IMR-90 (cell line): ENCODE data around the gene ZBTB47. TPM values are rescaled to one million over a fixed set of nuclear protein-coding genes. Genes with fewer than 3 reads are reported as not detected.

ENCODE experiments used
- ATAC-seq: fragments of 200-7000 bp; cut with Tn5 transposase; 2 replicates; pipeline ENCODE4 v1.9.1; 2020; ENCODE audit warnings: low read depth, mild to moderate bottlenecking, moderate library complexity
- Bru-seq: library from RNA; stranded (reverse); fragments of 400-500 nt; gene quantifications from one replicate; lab custom pipeline; 2021; lab: Mats Ljungman, UMichigan
- BruChase-seq, 2 experiments: library from RNA; stranded (reverse); fragments of 400-500 nt; gene quantifications; one replicate each; lab custom pipeline; 2021; lab: Mats Ljungman, UMichigan
- BruUV-seq: library from RNA; stranded (reverse); fragments of 400-500 nt; replicated peaks from 2 replicates; lab custom pipeline; 2021; lab: Mats Ljungman, UMichigan
- CTCF ChIA-PET: fragments of 300-600 bp; formaldehyde crosslinking; extraction: SDS; loops from one replicate; lab custom pipeline; 2021; ENCODE audit warnings: antibody characterized with exemption; lab: Yijun Ruan, JAX
- POLR2A ChIA-PET: fragments of 300-600 bp; sonication (Branson Sonifier 250); formaldehyde crosslinking; loops from one replicate; lab custom pipeline; 2022; ENCODE audit warnings: antibody characterized with exemption; ENCODE audit not compliant: unreplicated experiment; lab: Charles Lee
- DNase-seq: peaks from one replicate; pipeline ENCODE4 v3.0.0; 2013
- H2AFZ ChIP-seq: replicated peaks from 2 replicates; pipeline ENCODE3; 2013; ENCODE audit warnings: low read length, mild to moderate bottlenecking; ENCODE audit not compliant: poor library complexity
- H2AK5ac ChIP-seq: 2 replicates; pipeline ENCODE4 v1.6.1; 2013; ENCODE audit warnings: low read depth, low read length, inconsistent platforms
- H2AK9ac ChIP-seq: replicated peaks from 2 replicates; pipeline ENCODE3; 2013; ENCODE audit warnings: mild to moderate bottlenecking, low read depth, low read length, moderate library complexity; ENCODE audit not compliant: poor library complexity
- H2BK120ac ChIP-seq: 2 replicates; pipeline ENCODE4 v1.6.1; 2013; ENCODE audit warnings: low read depth, low read length, inconsistent platforms
- H2BK15ac ChIP-seq: 3 replicates; pipeline ENCODE4 v1.6.1; 2013; ENCODE audit warnings: low read depth, low read length, inconsistent platforms
- H2BK20ac ChIP-seq: 2 replicates; pipeline ENCODE4 v1.6.1; 2013; ENCODE audit warnings: low read depth, mild to moderate bottlenecking, inconsistent platforms, low read length, moderate library complexity
- H2BK5ac ChIP-seq: 2 replicates; pipeline ENCODE4 v1.6.1; 2013; ENCODE audit warnings: mild to moderate bottlenecking, low read depth, low read length, inconsistent platforms; ENCODE audit not compliant: poor library complexity, severe bottlenecking
- H3K14ac ChIP-seq: replicated peaks from 2 replicates; pipeline ENCODE4 v1.6.1; 2013; ENCODE audit warnings: low read depth, low read length, inconsistent platforms
- H3K18ac ChIP-seq: 2 replicates; pipeline ENCODE4 v1.6.1; 2013; ENCODE audit warnings: low read depth, low read length, control low read depth
- H3K23ac ChIP-seq: 2 replicates; pipeline ENCODE4 v1.6.1; 2013; ENCODE audit warnings: low read depth, low read length, inconsistent platforms
- H3K27ac ChIP-seq: 2 replicates; pipeline ENCODE4 v1.5.1; 2013; ENCODE audit warnings: mild to moderate bottlenecking, control low read depth, low read length; ENCODE audit not compliant: insufficient read depth
- H3K27me3 ChIP-seq: 2 replicates; pipeline ENCODE4 v1.6.1; 2013; ENCODE audit warnings: low read length; ENCODE audit not compliant: control insufficient read depth, insufficient read depth
- H3K36me3 ChIP-seq: 2 replicates; pipeline ENCODE4 v1.6.1; 2013; ENCODE audit warnings: low read length, mixed read lengths; ENCODE audit not compliant: control insufficient read depth, insufficient read depth
- H3K4ac ChIP-seq: 2 replicates; pipeline ENCODE4 v1.6.1; 2013; ENCODE audit warnings: low read depth, low read length, inconsistent platforms
- H3K4me1 ChIP-seq: 2 replicates; pipeline ENCODE4 v1.6.1; 2013; ENCODE audit warnings: low read length, mixed read lengths; ENCODE audit not compliant: control insufficient read depth, insufficient read depth
- H3K4me2 ChIP-seq: 2 replicates; pipeline ENCODE4 v1.6.1; 2013; ENCODE audit warnings: low read depth, mild to moderate bottlenecking, control low read depth, low read length, moderate library complexity
- H3K4me3 ChIP-seq: 2 replicates; pipeline ENCODE4 v1.5.1; 2013; ENCODE audit warnings: low read depth, mild to moderate bottlenecking, control low read depth, low read length, moderate library complexity; ENCODE audit not compliant: insufficient read depth
- H3K56ac ChIP-seq: 2 replicates; pipeline ENCODE4 v1.6.1; 2013; ENCODE audit warnings: low read length, inconsistent platforms; ENCODE audit not compliant: insufficient read depth; ENCODE audit errors: extremely low read depth
- H3K79me1 ChIP-seq, 2 experiments: 2 replicates each; pipeline ENCODE4 v1.6.1; 2013; ENCODE audit warnings: low read length in 2 of 2, inconsistent platforms in 1 of 2, low read depth in 1 of 2
- H3K9ac ChIP-seq: 2 replicates; pipeline ENCODE4 v1.6.1; 2013; ENCODE audit warnings: low read depth, low read length, control low read depth
- H3K9me1 ChIP-seq: 2 replicates; pipeline ENCODE4 v1.6.1; 2013; ENCODE audit warnings: low read length, inconsistent platforms; ENCODE audit not compliant: insufficient read depth
- H3K9me3 ChIP-seq: 2 replicates; pipeline ENCODE4 v1.6.1; 2013; ENCODE audit warnings: low read length; ENCODE audit not compliant: control insufficient read depth, insufficient read depth
- H4K20me1 ChIP-seq: 2 replicates; pipeline ENCODE4 v1.6.1; 2013; ENCODE audit warnings: low read length, inconsistent platforms; ENCODE audit not compliant: insufficient read depth
- H4K5ac ChIP-seq: 2 replicates; pipeline ENCODE4 v1.6.1; 2013; ENCODE audit warnings: mild to moderate bottlenecking, low read depth, low read length, control low read depth
- H4K8ac ChIP-seq, 2 experiments: 2 replicates each; pipeline ENCODE4 v1.6.1; 2013; ENCODE audit warnings: low read depth in 2 of 2, low read length in 2 of 2, control low read depth in 1 of 2, inconsistent platforms in 1 of 2
- H4K91ac ChIP-seq: 2 replicates; pipeline ENCODE4 v1.6.1; 2013; ENCODE audit warnings: low read depth, low read length, inconsistent platforms; ENCODE audit not compliant: insufficient read depth
- CEBPB ChIP-seq: IDR thresholded peaks from 2 replicates; pipeline ENCODE4 v1.6.1; 2012; ENCODE audit warnings: low read depth, low read length, improper control_type of control experiment
- MAZ ChIP-seq: IDR thresholded peaks from 2 replicates; pipeline ENCODE4 v1.6.1; 2012; ENCODE audit warnings: low read depth, mild to moderate bottlenecking, low read length, improper control_type of control experiment, moderate library complexity, borderline replicate concordance
- MXI1 ChIP-seq: IDR thresholded peaks from 2 replicates; pipeline ENCODE4 v1.6.1; 2012; ENCODE audit warnings: low read depth, mild to moderate bottlenecking, low read length, moderate library complexity, borderline replicate concordance
- SMC3 ChIP-seq: fragments of 150-350 bp; IDR thresholded peaks from 2 replicates; pipeline ENCODE4 v1.6.1; 2016; ENCODE audit warnings: low read depth, mild to moderate bottlenecking, antibody characterized with exemption, low read length, moderate library complexity
- WGBS, 2 experiments: methylation state at CpG; one replicate each; pipeline versions ENCODE4 v1.1.5 to v1.1.7; 2013; ENCODE audit warnings: missing lambda C conversion rate in 2 of 2; ENCODE audit not compliant: insufficient read length in 1 of 2; ENCODE audit errors: extremely low coverage in 2 of 2; 5-methylcytosine and 5-hydroxymethylcytosine counted together
- dilution Hi-C: fragments of 300-500 bp; cut with HindIII; formaldehyde crosslinking; loops from one replicate; pipeline ENCODE4 v1.14.3; 2018; ENCODE audit warnings: low sequenced_read_pairs; ENCODE audit not compliant: unreplicated experiment
- in situ Hi-C: fragments of 300-500 bp; cut with MboI; formaldehyde crosslinking; loops from 3 replicates; pipeline ENCODE4 v1.14.3; 2019; ENCODE audit warnings: low sequenced_read_pairs, inconsistent platforms, mixed read lengths
- intact Hi-C: fragments of 100-400 bp; cut with micrococcal nuclease; formaldehyde crosslinking; loops from 2 replicates; pipeline ENCODE4 v1.10.0; 2022
- long read RNA-seq: library from polyadenylated mRNA; unstranded; transcript quantifications from one replicate; pipeline ENCODE4 v2.0.0, GENCODE V29; 2021; ENCODE audit not compliant: unreplicated experiment
- polyA plus RNA-seq, 3 experiments: library from polyadenylated mRNA; depleted of rRNA; stranded (reverse); fragments of >200 nt; gene quantifications; 2 replicates each; pipeline ENCODE4 v1.2.3, GENCODE V29; 2012; ENCODE audit warnings: low replicate concordance in 1 of 3
- total RNA-seq: library from RNA; depleted of rRNA; stranded (reverse); fragments of >200 nt; gene quantifications from 2 replicates; pipeline ENCODE4 v1.2.3, GENCODE V29; 2012; rRNA removed

ZBTB47 gene
- total RNA-seq (9.7 and 10.9 TPM in 2 replicates), polyA plus RNA-seq (2012; rRNA removed) (16.8 and 17.3 TPM in 2 replicates), Bru-seq, nascent RNA (percentile 61 among the genes with signal in this experiment), BruChase-seq, experiment 1, labeled RNA remaining after a 6-hour chase (percentile 62 among the genes with signal in this experiment), BruChase-seq, experiment 2, labeled RNA remaining after a 2-hour chase (percentile 63 among the genes with signal in this experiment)
- polyA plus RNA-seq (2012; cell fraction: cytosol; rRNA removed), result 7.1 and 19.6 TPM in 2 replicates
- 23.6 and 53.1 TPM in 2 replicates for polyA plus RNA-seq (2012; cell fraction: nucleus; rRNA removed; ENCODE audit: low replicate concordance)
- long read RNA-seq, partial matches to known transcripts, result 22 of 24 reads
- long read RNA-seq, other reads (novel, unspliced or antisense), result 2 of 24 reads

GRCh38 chr3:42653560-42654330 is at the start of gene ZBTB47:
TSS of gene ZBTB47 (plus strand) at chr3:42653697. CDS start at chr3:42658356, 4,659 bp downstream.
- BruUV-seq, result no TSS peak
- Histone ChIP-seq H3K4me3 (peak within 1 kb of the TSS; percentile 70), H3K4me1 (peaks cover 35% of the 10 kb centered on the region), H3K56ac (peak within 1 kb of the TSS; percentile 29; the same call in 1 of the 2 replicates), H3K9me1 (peaks cover 45% of the 10 kb centered on the region), H3K9ac (peak within 1 kb of the TSS; percentile 90), H2AK9ac (peak within 1 kb of the TSS; percentile 99), H2AK5ac (peak within 1 kb of the TSS; percentile 88), H3K14ac (peak within 1 kb of the TSS; percentile 84), H3K79me1 (peaks cover 31 to 78% of the 10 kb centered on the region in 2 experiments), H3K4me2 (peak within 1 kb of the TSS; percentile 95), H3K36me3 (peaks cover 10% of the 10 kb centered on the region), H2BK20ac (peak within 1 kb of the TSS; percentile 32), H3K9me3 (no peaks in the 10 kb centered on the region), H3K27ac (peak within 1 kb of the TSS; percentile 87), H2BK120ac (peak within 1 kb of the TSS; percentile 78), H3K27me3 (no peaks in the 10 kb centered on the region), H4K20me1 (peaks cover 32% of the 10 kb centered on the region), H3K18ac (peak within 1 kb of the TSS; percentile 65), H3K4ac (peak within 1 kb of the TSS; percentile 88), H2BK15ac (peak within 1 kb of the TSS; percentile 79; the same call in 2 of the 3 replicates), H2BK5ac (peak within 1 kb of the TSS; percentile 81), H2AFZ (peak within 1 kb of the TSS; percentile 92), H3K23ac (peak within 1 kb of the TSS; percentile 81), H4K8ac (peak within 1 kb of the TSS; percentile 52 to 92), H4K5ac (peak within 1 kb of the TSS; percentile 72), H4K91ac (peak within 1 kb of the TSS; percentile 88)
- intact Hi-C loops (loop anchor here (2.0 to 5.0 kb wide), 2 partner anchors 51 to 91 kb away; partner anchors contain the start of gene NKTR), in situ Hi-C loops (no loop called here), dilution Hi-C loops (no loop called here)
- ChIA-PET POLR2A (interaction anchor here (0.6 kb wide), 1 partner anchor 64 kb away, joined by 3 read pairs; no protein-coding TSS in a partner anchor), CTCF (interaction anchor here (0.6 to 2.5 kb wide), 3 partner anchors 12 to 90 kb away, joined by 3 to 5 read pairs (median 4); no protein-coding TSS in a partner anchor)
- ATAC-seq (peak; percentile 7), DNase-seq (no peak)
- TF ChIP-seq MXI1 (no peak), SMC3 (no peak), CEBPB (peak; percentile 47; the same call in 1 of the 2 replicates), MAZ (no peak; the same call in 1 of the 2 replicates)
- WGBS, 2 experiments, result 4% methylated on average over 8 of the region's 31 CpGs; no CpG with 5 or more reads in 1 of the 2 experiments
